Measurements from ENCODE around the gene ACSL3. TPM values are rescaled to one million over a fixed set of nuclear protein-coding genes. Genes with fewer than 3 reads are reported as not detected.
A peak's percentile ranks its signal among the peaks of the same experiment; 100 is the strongest.

The ACSL3 gene
- total RNA-seq, 4 donors from 2014 or later: 34.7 to 56.8 (median 38.2) TPM

- Histone ChIP-seq H3K9me3 (no peaks in the 10 kb centered on the region), H3K4me1 (no peaks in the 10 kb centered on the region), H3K27me3 (no peaks in the 10 kb centered on the region), H3K4me3 (no peak overlapping the region), H3K27ac (no peak overlapping the region), H3K36me3 (peaks cover 0 to 50% of the 10 kb centered on the region in 2 donors)
- ATAC-seq (no peak), DNase-seq (no peak)
- in situ Hi-C loops (cut with MboI; ENCODE audit: low sequenced_read_pairs in 4 of 4) (no loop called here), intact Hi-C loops (cut with DNase I; ENCODE audit: low total_unique reads) (no loop called here)
- no peak for TF ChIP-seq POLR2A (IDR thresholded peaks at IDR 0.05)
- no peak for TF ChIP-seq CTCF (IDR thresholded peaks at IDR 0.05 in 4 of 5, conservative IDR thresholded peaks at IDR 0.05 in 1 of 5)
Observed at GRCh38 chr2:222928335-222928734, 67.5 kb downstream of the ACSL3 start.

DNA sequence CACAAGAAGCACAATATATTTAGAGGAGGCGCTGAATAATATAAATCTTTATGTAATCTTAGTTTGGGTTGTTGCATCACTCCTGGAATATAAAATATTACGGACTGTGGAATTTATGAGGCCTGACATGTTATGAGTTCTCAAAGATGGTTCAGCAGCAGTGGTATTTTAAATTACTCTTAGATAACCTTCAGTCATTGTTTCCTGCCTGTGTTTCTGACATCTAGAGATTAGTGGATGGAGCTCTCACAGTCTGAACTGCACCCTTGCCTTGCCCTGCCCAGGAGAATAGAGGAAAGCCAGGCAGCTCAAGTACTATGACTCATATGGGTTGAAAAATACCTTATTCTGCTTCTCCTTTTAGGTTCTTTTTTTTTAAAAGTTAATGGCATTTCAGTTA is 70.0 kb downstream of the ACSL3 start:
- H3K4me3 ChIP-seq: no peak overlapping the region
- no peak for ATAC-seq
- DNase-seq: no peak
- H3K4me1 ChIP-seq: no peaks in the 10 kb centered on the region
- peak overlapping the region in 1 of 4 donors; percentile 46 for H3K27ac ChIP-seq
- peaks cover 0 to 52% of the 10 kb centered on the region in 2 donors for H3K36me3 ChIP-seq
- in situ Hi-C loops (cut with MboI; ENCODE audit: low sequenced_read_pairs in 4 of 4) (no loop called here), intact Hi-C loops (cut with DNase I; ENCODE audit: low total_unique reads) (no loop called here)
- TF ChIP-seq CTCF (IDR thresholded peaks at IDR 0.05 in 4 of 5, conservative IDR thresholded peaks at IDR 0.05 in 1 of 5): no peak
- no peak for TF ChIP-seq POLR2A (IDR thresholded peaks at IDR 0.05)
- no peaks in the 10 kb centered on the region for H3K27me3 ChIP-seq
- no peaks in the 10 kb centered on the region for H3K9me3 ChIP-seq

- peaks cover 0 to 53% of the 10 kb centered on the region in 2 donors for H3K36me3 ChIP-seq
- intact Hi-C loops (cut with DNase I; ENCODE audit: low total_unique reads) (no loop called here), in situ Hi-C loops (cut with MboI; ENCODE audit: low sequenced_read_pairs in 4 of 4) (no loop called here)
- H3K27ac ChIP-seq: peak overlapping the region; percentile 8 to 46 (median 34)
- H3K4me1 ChIP-seq: no peaks in the 10 kb centered on the region
- ATAC-seq: peak; percentile 58 to 75
- TF ChIP-seq POLR2A (IDR thresholded peaks at IDR 0.05): no peak
- TF ChIP-seq CTCF (IDR thresholded peaks at IDR 0.05 in 4 of 5, conservative IDR thresholded peaks at IDR 0.05 in 1 of 5): no peak
- no peaks in the 10 kb centered on the region for H3K9me3 ChIP-seq
- DNase-seq: no peak
- no peaks in the 10 kb centered on the region for H3K27me3 ChIP-seq
- H3K4me3 ChIP-seq: no peak overlapping the region
Observed at GRCh38 chr2:222931659-222932058, 70.8 kb downstream of the ACSL3 start.

DNA sequence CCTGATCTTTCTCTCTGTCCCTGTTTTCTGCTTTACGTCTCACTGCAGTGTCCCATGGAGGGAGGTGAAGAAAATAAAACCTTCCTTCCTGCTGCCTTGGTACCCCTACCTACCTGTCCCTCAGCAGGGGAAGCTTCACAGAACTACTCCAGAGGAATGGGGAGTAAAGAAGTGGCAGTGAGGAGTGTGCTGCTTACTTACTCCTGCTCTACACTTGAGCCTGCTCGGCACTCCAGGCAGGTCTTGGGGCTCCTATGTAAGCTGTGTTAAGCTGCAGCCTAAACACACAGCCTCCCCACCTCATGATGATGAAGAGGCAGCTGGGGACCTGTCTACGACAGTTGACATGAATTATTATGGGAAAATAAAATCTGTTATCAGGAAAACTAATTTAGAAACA is 72.6 kb downstream of the ACSL3 start:
- no peak for ATAC-seq
- H3K27me3 ChIP-seq: no peaks in the 10 kb centered on the region
- no peak for DNase-seq
- in situ Hi-C loops (cut with MboI; ENCODE audit: low sequenced_read_pairs in 4 of 4): no loop called here
- H3K9me3 ChIP-seq: peaks cover 0 to 5% (median 0%) of the 10 kb centered on the region in 3 donors
- H3K36me3 ChIP-seq: peaks cover under 1 to 63% of the 10 kb centered on the region in 2 donors
- H3K27ac ChIP-seq: peak overlapping the region in 1 of 4 donors; percentile 1
- no peaks in the 10 kb centered on the region for H3K4me1 ChIP-seq
- TF ChIP-seq CTCF (IDR thresholded peaks at IDR 0.05 in 4 of 5, conservative IDR thresholded peaks at IDR 0.05 in 1 of 5) (no peak), POLR2A (IDR thresholded peaks at IDR 0.05) (no peak)
- no peak overlapping the region for H3K4me3 ChIP-seq
- intact Hi-C loops (cut with DNase I; ENCODE audit: low total_unique reads): no loop called here
